HG02588 (cell line): Measurements from ENCODE around the gene TMIGD2.
"Not testable (repeated sequence)": the region's sequence is repeated elsewhere in the genome, so short reads cannot be mapped to it uniquely, and the experiment has no call there.

Experiments
- ATAC-seq: cut with Tn5 transposase; IDR thresholded peaks from one replicate; pipeline ENCODE4 v1.9.1; 2021; ENCODE audit warnings: mild to moderate bottlenecking, moderate library complexity; ENCODE audit not compliant: unreplicated experiment

The TMIGD2 gene

DNA sequence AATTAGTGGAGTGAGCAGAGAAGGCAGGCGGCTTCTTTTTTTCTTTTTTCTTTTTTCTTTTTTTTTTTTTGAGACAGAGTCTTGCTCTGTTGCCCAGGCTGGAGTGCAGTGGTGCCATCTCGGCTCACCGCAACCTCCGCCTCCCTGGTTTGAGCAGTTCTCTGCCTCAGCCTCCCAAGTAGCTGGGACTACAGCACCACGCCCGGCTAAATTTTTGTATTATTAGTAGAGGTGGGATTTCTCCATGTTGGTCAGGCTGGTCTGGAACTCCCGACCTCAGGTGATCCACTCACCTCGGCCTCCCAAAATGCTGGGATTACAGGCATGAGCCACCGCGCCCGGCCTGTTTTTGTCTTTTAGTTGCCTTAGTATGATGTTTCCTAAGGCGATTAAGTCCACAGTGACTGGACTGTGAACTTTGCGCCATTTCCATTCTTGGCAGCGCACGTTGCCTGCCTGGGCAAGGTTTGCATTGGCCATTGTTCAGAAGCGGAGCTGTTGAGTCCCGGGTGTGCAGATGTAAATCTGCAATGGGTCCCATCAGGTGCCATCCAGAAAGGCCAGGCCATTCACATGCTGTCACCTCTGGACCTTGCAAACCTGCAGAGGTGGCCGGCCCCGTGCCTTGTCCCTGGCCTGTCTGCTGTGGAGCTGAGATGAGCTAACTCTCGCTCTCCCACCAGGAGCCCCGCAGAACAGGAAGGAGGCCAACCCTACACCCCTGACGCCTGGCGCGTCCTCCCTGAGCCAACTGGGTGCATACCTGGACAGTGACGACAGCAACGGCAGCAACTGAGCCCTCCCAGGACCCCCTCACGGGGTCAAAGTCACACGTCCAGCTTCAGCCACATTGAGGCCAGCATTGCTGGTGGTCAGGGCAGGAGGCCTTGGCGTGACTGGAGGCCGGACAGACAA, 34.0 kb downstream of the TMIGD2 start:
- ATAC-seq = no peak

- no peak for ATAC-seq
These were observed 34.9 kb downstream of the TMIGD2 start for GRCh38 chr19:4267101-4267900.

DNA sequence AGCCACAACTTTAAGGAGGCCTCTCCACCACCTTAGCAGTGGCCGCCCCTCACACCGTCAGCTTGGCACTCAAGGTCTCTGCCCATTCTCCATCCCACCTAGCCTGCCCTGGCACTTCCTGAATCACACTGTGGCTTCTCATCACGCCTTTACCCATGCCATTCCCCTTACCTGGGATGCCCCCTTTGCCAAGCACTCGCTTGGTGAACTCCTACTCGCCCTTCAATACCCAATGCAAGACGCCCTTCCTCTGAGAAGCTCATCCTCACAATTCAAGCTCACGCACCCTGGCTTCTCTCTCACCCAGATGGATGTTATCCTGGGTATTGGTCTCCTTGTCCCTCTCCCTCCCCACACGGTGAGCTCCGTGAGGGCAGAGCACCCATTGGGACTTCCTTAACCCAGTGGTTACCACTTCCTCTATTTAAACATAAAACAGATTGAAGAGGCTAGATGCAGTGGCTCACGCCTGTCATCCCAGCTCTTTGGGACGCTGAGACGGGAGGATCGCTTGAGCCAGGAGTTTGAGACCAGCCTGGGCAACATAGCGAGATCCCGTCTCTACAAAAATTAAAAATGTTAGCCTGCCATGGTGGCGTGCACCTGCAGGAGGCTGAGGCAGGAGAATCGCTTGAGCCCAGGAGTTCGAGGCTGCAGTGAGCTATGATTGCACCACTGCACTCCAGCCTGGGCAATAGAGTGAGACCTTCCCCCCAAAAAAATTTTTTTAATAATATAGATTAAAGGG, 35.8 kb downstream of the TMIGD2 start:
- ATAC-seq = no peak

GRCh38 chr19:4264812-4265211, 37.4 kb downstream of the TMIGD2 start:
- no peak for ATAC-seq

DNA sequence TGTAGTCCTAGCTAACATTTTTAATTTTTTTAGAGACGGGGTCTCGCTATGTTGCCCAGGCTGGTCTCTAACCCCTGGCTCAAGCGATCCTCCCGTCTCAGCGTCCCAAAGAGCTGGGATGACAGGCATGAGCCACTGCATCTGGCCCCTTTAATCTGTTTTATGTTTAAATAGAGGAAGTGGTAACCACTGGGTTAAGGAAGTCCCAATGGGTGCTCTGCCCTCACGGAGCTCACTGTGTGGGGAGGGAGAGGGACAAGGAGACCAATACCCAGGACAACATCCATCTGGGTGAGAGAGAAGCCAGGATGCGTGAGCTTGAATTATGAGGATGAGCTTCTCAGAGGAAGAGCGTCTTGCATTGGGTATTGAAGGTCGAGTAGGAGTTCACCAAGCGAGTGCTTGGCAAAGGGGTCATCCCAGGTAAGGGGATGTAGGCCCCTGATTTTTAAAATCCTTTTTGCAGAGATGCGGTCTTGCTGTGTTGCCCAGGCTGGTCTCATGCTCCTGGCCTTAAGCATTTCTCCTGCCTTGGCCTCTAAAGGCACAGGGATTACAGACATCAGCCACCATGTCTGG, 41.5 kb downstream of the TMIGD2 start:
- no peak for ATAC-seq

DNA sequence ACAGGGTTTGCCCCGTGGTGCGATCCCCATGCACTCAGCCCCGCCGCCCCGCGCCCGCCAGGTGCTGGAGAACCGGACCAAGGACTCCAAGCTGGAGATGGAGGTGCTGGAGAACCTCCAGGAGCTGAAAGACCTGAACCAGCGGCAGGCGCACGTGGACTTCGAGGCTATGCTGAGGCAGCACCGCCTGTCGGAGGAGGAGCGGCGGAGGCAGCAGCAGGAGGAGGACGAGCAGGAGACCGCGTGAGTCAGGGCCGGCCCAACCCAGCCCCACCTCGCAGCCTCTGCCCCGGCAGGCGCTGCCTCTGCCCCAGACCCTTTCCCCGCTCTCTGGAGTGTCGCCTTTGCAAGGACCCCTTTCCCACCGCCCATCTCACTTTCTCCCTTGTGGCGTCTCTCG, 44.0 kb downstream of the TMIGD2 start:
- no peak for ATAC-seq

DNA sequence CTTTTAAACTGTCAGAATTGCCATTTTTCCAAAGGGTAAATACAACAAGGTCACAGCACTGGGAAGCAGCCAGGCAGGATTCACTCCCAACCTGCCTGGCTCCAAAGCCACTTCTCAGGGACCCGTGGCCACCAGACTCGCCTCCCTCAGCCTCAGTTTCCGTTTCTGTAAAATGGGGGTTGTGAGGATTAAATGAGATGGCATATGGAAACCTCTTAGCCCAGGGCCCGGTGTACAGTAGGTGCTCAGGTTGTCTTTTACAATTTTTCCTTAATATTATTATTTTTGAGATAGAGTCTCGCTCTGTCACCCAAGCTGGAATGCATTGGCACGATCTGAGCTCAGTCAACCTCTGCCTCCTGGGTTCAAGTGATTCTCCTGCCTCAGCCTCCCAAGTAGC, 45.2 kb downstream of the TMIGD2 start:
- ATAC-seq = no peak

DNA sequence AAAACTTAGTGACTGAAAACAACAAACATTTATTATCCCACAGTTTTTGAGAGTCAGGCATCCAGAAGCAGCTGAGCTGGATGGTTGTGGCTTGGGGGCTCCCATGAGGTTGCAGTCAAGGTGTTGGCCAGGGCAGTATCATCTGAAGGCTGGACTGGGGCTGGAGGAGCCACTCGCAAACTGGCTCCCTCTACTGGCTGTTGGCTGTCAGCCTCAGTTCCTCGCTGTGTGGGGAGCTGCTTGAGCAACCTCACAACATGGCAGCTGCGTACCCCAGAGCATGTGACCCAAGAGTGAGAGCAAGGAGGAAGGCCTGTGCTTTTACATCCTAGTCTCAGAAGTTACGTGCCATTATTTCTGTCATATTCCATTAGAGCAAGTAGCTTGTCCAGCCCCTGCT, 45.6 kb downstream of the TMIGD2 start:
- no peak for ATAC-seq

DNA sequence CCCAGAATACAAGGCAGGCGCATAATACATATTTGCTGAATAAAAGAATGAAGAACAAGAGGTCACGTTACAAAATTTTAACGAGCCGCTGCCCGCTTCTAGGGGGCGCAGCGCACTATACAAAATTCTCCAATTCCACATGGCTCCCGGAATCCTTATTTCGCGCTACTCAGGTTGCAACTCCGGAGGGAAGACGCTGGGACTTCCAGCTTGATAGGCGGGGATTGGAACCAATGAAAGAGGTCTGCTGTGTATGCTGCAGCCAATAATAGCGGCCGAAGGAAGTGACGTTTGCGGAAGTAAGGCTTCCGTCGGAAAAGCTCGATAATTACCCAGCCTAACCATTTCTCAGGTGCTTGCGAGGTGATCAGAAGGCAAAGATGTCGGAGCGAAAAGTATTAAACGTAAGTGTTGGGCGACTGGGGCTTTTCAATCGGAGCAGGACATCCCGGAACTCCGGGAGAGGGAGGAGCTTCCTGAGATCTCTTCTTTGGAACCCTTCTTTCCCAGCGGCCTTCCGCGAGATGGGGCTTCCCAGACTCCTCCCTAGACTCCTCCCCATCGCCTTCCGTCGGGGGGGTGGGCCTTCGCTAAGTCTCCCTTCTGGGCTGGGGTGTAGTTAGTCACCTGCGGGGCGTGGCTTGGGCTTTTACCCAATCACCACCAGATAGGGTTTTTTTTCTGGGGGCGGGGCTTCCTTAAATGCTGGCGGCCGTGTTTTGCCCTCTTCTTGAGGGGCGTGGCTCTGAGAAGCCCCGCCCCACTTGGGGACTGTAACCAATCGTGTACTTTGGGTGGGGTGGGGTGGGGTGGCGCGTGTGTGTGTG, 55.2 kb downstream of the TMIGD2 start, which contains the start of gene YJU2:
YJU2 (plus strand) TSS at position 314 of the 827 bp plus-strand sequence; CDS start at position 381, 67 bp downstream.
- ATAC-seq = peak; percentile 81

DNA sequence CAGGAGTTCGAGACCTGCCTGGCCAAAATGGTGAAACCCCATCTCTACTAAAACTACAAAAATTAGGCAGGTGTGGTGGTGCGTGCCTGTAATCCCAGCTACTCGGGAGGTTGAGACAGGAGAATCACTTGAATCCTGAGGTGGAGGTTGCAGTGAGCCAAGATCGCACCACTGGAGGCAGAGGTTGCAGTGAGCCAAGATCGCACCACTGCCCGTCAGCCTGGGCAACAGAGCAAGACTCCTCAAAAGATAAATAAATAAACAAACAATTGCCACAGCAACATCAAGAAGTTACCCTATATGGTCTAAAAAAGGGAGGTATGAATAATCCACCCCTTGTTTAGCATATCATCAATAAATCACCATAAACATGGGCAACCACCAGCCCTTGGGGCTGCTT, 56.3 kb downstream of the TMIGD2 start:
- ATAC-seq = not testable (repeated sequence)
